Mesendoderm (in vitro differentiated cells): ENCODE measurements around the gene CCN5.

Experiments used
- DNase-seq: peaks from one replicate; pipeline ENCODE4 v3.0.0; 2013
- H2AK5ac ChIP-seq: 2 replicates; pipeline ENCODE4 v1.6.1; 2013; ENCODE audit warnings: low read length, inconsistent platforms
- H2BK120ac ChIP-seq: 2 replicates; pipeline ENCODE4 v1.6.1; 2013; ENCODE audit warnings: low read depth, mild to moderate bottlenecking, low read length, moderate library complexity, mixed read lengths
- H2BK15ac ChIP-seq: replicated peaks from 2 replicates; pipeline ENCODE4 v1.6.1; 2013; ENCODE audit warnings: low read depth, mild to moderate bottlenecking, moderate library complexity
- H2BK5ac ChIP-seq: 2 replicates; pipeline ENCODE4 v1.6.1; 2013; ENCODE audit warnings: low read length, inconsistent platforms
- H3K18ac ChIP-seq: 2 replicates; pipeline ENCODE4 v1.6.1; 2013; ENCODE audit warnings: mild to moderate bottlenecking, low read length, mixed read lengths
- H3K23ac ChIP-seq: one replicate; pipeline ENCODE4 v1.6.1; 2013; ENCODE audit warnings: low read length
- H3K27ac ChIP-seq: 2 replicates; pipeline ENCODE4 v1.5.1; 2013; ENCODE audit warnings: low read depth, mild to moderate bottlenecking, inconsistent platforms, low read length, moderate library complexity
- H3K27me3 ChIP-seq: 2 replicates; pipeline ENCODE4 v1.6.1; 2013; ENCODE audit warnings: low read length, control low read depth, mild to moderate bottlenecking, inconsistent platforms; ENCODE audit not compliant: insufficient read depth, poor library complexity
- H3K36me3 ChIP-seq: 2 replicates; pipeline ENCODE4 v1.6.1; 2013; ENCODE audit warnings: low read length, inconsistent platforms; ENCODE audit not compliant: control insufficient read depth, insufficient read depth
- H3K4ac ChIP-seq: one replicate; pipeline ENCODE4 v1.6.1; 2013; ENCODE audit warnings: low read depth, mild to moderate bottlenecking, low read length, moderate library complexity
- H3K4me1 ChIP-seq: 2 replicates; pipeline ENCODE4 v1.6.1; 2013; ENCODE audit warnings: low read depth, low read length, inconsistent platforms; ENCODE audit not compliant: control insufficient read depth
- H3K4me2 ChIP-seq: 2 replicates; pipeline ENCODE4 v1.6.1; 2013; ENCODE audit warnings: low read length
- H3K4me3 ChIP-seq: 2 replicates; pipeline ENCODE4 v1.5.1; 2013; ENCODE audit warnings: mild to moderate bottlenecking, low read length
- H3K56ac ChIP-seq: one replicate; pipeline ENCODE4 v1.6.1; 2013; ENCODE audit warnings: low read length
- H3K79me1 ChIP-seq: 2 replicates; pipeline ENCODE4 v1.6.1; 2013; ENCODE audit warnings: low read length, inconsistent platforms
- H3K79me2 ChIP-seq: 2 replicates; pipeline ENCODE4 v1.6.1; 2013; ENCODE audit warnings: mild to moderate bottlenecking, low read length; ENCODE audit not compliant: control insufficient read depth, insufficient read depth
- H3K9ac ChIP-seq: 2 replicates; pipeline ENCODE4 v1.6.1; 2013; ENCODE audit warnings: low read length, inconsistent platforms
- H4K5ac ChIP-seq: one replicate; pipeline ENCODE4 v1.6.1; 2013; ENCODE audit warnings: low read length
- H4K8ac ChIP-seq: one replicate; pipeline ENCODE4 v1.6.1; 2013; ENCODE audit warnings: low read depth, mild to moderate bottlenecking, control low read depth, low read length, moderate library complexity
- WGBS: extraction: QIAGEN DNeasy Blood & Tissue Kit; methylation state at CpG from one replicate; pipeline ENCODE4 v1.1.7; 2013; ENCODE audit warnings: low lambda C conversion rate, missing lambda C conversion rate; ENCODE audit not compliant: insufficient coverage; ENCODE audit errors: extremely low coverage; 5-methylcytosine and 5-hydroxymethylcytosine counted together

CCN5 gene

GRCh38 chr20:44730441-44730840, 15.3 kb downstream of the CCN5 start:
- Histone ChIP-seq H3K4ac (no peak overlapping the region), H4K8ac (no peak overlapping the region), H3K18ac (no peak overlapping the region), H3K27me3 (no peaks in the 10 kb centered on the region), H3K4me2 (no peak overlapping the region), H2BK5ac (no peak overlapping the region), H3K79me1 (no peaks in the 10 kb centered on the region), H3K56ac (no peak overlapping the region), H3K36me3 (no peaks in the 10 kb centered on the region), H3K23ac (no peak overlapping the region), H2AK5ac (no peak overlapping the region), H3K79me2 (no peaks in the 10 kb centered on the region), H3K27ac (no peak overlapping the region), H3K9ac (no peak overlapping the region), H3K4me1 (peaks cover 3% of the 10 kb centered on the region), H2BK120ac (no peak overlapping the region), H2BK15ac (no peak overlapping the region), H4K5ac (no peak overlapping the region), H3K4me3 (no peak overlapping the region)
- no peak for DNase-seq
- WGBS = no CpG with 5 or more reads among the region's 2 CpGs

- Histone ChIP-seq H3K4me1 (peaks cover 3% of the 10 kb centered on the region), H3K9ac (no peak overlapping the region), H3K56ac (peak overlapping the region; percentile 67), H3K4me3 (no peak overlapping the region), H3K27me3 (no peaks in the 10 kb centered on the region), H3K4ac (peak overlapping the region; percentile 58), H4K5ac (no peak overlapping the region), H2AK5ac (peak overlapping the region; percentile 27), H2BK120ac (peak overlapping the region; percentile 19), H3K79me2 (no peaks in the 10 kb centered on the region), H3K4me2 (no peak overlapping the region), H2BK15ac (no peak overlapping the region), H3K79me1 (no peaks in the 10 kb centered on the region), H4K8ac (no peak overlapping the region), H3K27ac (peak overlapping the region; percentile 34), H2BK5ac (peak overlapping the region; percentile 77), H3K36me3 (no peaks in the 10 kb centered on the region), H3K18ac (peak overlapping the region; percentile 45), H3K23ac (peak overlapping the region; percentile 29)
- DNase-seq = no peak
- no CpG with 5 or more reads among the region's 8 CpGs for WGBS
Observed at GRCh38 chr20:44731657-44732056, 16.5 kb downstream of the CCN5 start.

GRCh38 chr20:44732327-44732726, 17.2 kb downstream of the CCN5 start:
- Histone ChIP-seq H4K5ac (no peak overlapping the region), H3K27me3 (no peaks in the 10 kb centered on the region), H2BK15ac (no peak overlapping the region), H2BK5ac (no peak overlapping the region), H3K4me1 (peaks cover 3% of the 10 kb centered on the region), H3K4me2 (no peak overlapping the region), H3K56ac (peak overlapping the region; percentile 37), H2BK120ac (no peak overlapping the region), H3K18ac (no peak overlapping the region), H3K4ac (no peak overlapping the region), H3K79me2 (no peaks in the 10 kb centered on the region), H3K79me1 (no peaks in the 10 kb centered on the region), H3K27ac (no peak overlapping the region), H4K8ac (no peak overlapping the region), H3K36me3 (no peaks in the 10 kb centered on the region), H3K4me3 (no peak overlapping the region), H2AK5ac (no peak overlapping the region), H3K23ac (no peak overlapping the region), H3K9ac (no peak overlapping the region)
- peak; percentile 78 for DNase-seq
- no CpG with 5 or more reads among the region's 6 CpGs for WGBS

GRCh38 chr20:44733341-44734069, 18.3 kb downstream of the CCN5 start:
- Histone ChIP-seq H3K4me2 (no peak overlapping the region), H3K79me1 (no peaks in the 10 kb centered on the region), H3K79me2 (no peaks in the 10 kb centered on the region), H3K4me3 (no peak overlapping the region), H3K27me3 (no peaks in the 10 kb centered on the region), H2AK5ac (peak overlapping the region; percentile 22), H3K23ac (no peak overlapping the region), H4K8ac (no peak overlapping the region), H2BK120ac (no peak overlapping the region), H3K18ac (no peak overlapping the region), H4K5ac (no peak overlapping the region), H3K9ac (peak overlapping the region; percentile 40), H3K4ac (no peak overlapping the region), H3K27ac (no peak overlapping the region), H2BK15ac (no peak overlapping the region), H3K56ac (peak overlapping the region; percentile 62), H3K4me1 (peaks cover 3% of the 10 kb centered on the region), H3K36me3 (no peaks in the 10 kb centered on the region), H2BK5ac (peak overlapping the region; percentile 14)
- no CpG with 5 or more reads among the region's 7 CpGs for whole genome bisulfite sequencing
- peak; percentile 83 for DNase-seq

GRCh38 chr20:44734938-44735337, 19.8 kb downstream of the CCN5 start:
- H4K5ac ChIP-seq = no peak overlapping the region
- H3K4me2 ChIP-seq = no peak overlapping the region
- H3K4ac ChIP-seq = no peak overlapping the region
- no peak overlapping the region for H2BK15ac ChIP-seq
- H3K4me3 ChIP-seq = no peak overlapping the region
- no peaks in the 10 kb centered on the region for H3K79me1 ChIP-seq
- no peaks in the 10 kb centered on the region for H3K4me1 ChIP-seq
- DNase-seq = peak; percentile 88
- H3K23ac ChIP-seq = no peak overlapping the region
- H3K27me3 ChIP-seq = no peaks in the 10 kb centered on the region
- H4K8ac ChIP-seq = no peak overlapping the region
- no peaks in the 10 kb centered on the region for H3K79me2 ChIP-seq
- no peak overlapping the region for H3K27ac ChIP-seq
- H3K36me3 ChIP-seq = no peaks in the 10 kb centered on the region
- WGBS = no CpG with 5 or more reads among the region's 3 CpGs
- no peak overlapping the region for H2BK120ac ChIP-seq
- no peak overlapping the region for H3K56ac ChIP-seq
- H3K18ac ChIP-seq = no peak overlapping the region
- no peak overlapping the region for H2BK5ac ChIP-seq
- no peak overlapping the region for H3K9ac ChIP-seq
- H2AK5ac ChIP-seq = no peak overlapping the region

GRCh38 chr20:44735816-44736169, 20.6 kb downstream of the CCN5 start:
- H3K27ac ChIP-seq = no peak overlapping the region
- no CpG with 5 or more reads among the region's 4 CpGs for WGBS
- H2BK5ac ChIP-seq = no peak overlapping the region

More at GRCh38 chr20:44735816-44736169, 20.6 kb downstream of the CCN5 start:
- Histone ChIP-seq H4K8ac (no peak overlapping the region), H3K18ac (no peak overlapping the region), H3K79me1 (no peaks in the 10 kb centered on the region), H2BK120ac (no peak overlapping the region), H2AK5ac (no peak overlapping the region), H3K9ac (no peak overlapping the region), H3K4me3 (no peak overlapping the region), H4K5ac (no peak overlapping the region), H3K36me3 (no peaks in the 10 kb centered on the region), H2BK15ac (no peak overlapping the region), H3K27me3 (no peaks in the 10 kb centered on the region), H3K23ac (no peak overlapping the region), H3K4me1 (no peaks in the 10 kb centered on the region), H3K56ac (no peak overlapping the region), H3K4me2 (no peak overlapping the region), H3K79me2 (no peaks in the 10 kb centered on the region), H3K4ac (no peak overlapping the region)
- DNase-seq = no peak
